Hepatocyte (in vitro differentiated cells): Measurements from ENCODE around the gene DAB2IP.

ENCODE experiments used
- EZH2 ChIP-seq: fragments of 200-600 bp; sonication (generic); IDR thresholded peaks from 2 replicates; pipeline ENCODE4 v1.6.1; 2016; ENCODE audit warnings: antibody characterized with exemption, mild to moderate bottlenecking, borderline replicate concordance
- TF ChIP-seq, protein P1 (sequence below): fragments of 200-600 bp; sonication (generic); IDR thresholded peaks from 2 replicates; pipeline ENCODE4 v1.5.1; 2016; ENCODE audit warnings: antibody characterized with exemption, mild to moderate bottlenecking; ENCODE audit not compliant: poor library complexity

DNA sequence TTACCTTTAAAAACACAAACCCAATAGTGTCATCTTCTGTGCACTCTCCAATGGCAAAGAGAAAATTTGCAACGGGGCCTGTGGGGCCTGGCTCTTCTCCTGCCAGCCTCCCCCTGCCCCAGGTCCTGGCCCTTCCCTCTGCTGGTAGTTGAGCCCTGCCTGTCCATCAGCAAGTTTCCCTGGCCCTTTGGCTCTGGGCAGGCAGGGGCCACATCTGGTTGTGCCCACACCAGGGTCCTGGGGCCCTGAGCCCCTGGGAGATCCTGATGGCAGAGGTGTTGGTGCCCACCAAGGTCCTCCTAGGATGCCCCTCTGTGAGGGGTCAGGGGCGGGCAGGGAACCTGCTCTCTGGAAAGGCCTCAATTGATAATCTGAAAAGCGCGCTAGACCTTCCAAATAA lies 157.3 kb downstream of the DAB2IP start:
- TF ChIP-seq, protein P1, sequence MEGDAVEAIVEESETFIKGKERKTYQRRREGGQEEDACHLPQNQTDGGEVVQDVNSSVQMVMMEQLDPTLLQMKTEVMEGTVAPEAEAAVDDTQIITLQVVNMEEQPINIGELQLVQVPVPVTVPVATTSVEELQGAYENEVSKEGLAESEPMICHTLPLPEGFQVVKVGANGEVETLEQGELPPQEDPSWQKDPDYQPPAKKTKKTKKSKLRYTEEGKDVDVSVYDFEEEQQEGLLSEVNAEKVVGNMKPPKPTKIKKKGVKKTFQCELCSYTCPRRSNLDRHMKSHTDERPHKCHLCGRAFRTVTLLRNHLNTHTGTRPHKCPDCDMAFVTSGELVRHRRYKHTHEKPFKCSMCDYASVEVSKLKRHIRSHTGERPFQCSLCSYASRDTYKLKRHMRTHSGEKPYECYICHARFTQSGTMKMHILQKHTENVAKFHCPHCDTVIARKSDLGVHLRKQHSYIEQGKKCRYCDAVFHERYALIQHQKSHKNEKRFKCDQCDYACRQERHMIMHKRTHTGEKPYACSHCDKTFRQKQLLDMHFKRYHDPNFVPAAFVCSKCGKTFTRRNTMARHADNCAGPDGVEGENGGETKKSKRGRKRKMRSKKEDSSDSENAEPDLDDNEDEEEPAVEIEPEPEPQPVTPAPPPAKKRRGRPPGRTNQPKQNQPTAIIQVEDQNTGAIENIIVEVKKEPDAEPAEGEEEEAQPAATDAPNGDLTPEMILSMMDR, result no peak
- TF ChIP-seq EZH2, result no peak
